ENCODE data around the gene LRRC9.
A peak's percentile ranks its signal among the peaks of the same experiment; 100 is the strongest.
"Not testable (repeated sequence)": the region's sequence is repeated elsewhere in the genome, so short reads cannot be mapped to it uniquely, and the experiment has no call there.

Gene LRRC9

GRCh38 chr14:60064491-60065072 lies 144.6 kb downstream of the LRRC9 start:
- DNase-seq (ENCODE audit: low spot score), result peak; percentile 60

- DNase-seq (ENCODE audit: low spot score), result no peak
Measured at GRCh38 chr14:60067882-60068281, 147.9 kb downstream of the LRRC9 start.

- no peak for DNase-seq (ENCODE audit: low spot score)
Measured at GRCh38 chr14:60079723-60080122, 159.8 kb downstream of the LRRC9 start.

DNA sequence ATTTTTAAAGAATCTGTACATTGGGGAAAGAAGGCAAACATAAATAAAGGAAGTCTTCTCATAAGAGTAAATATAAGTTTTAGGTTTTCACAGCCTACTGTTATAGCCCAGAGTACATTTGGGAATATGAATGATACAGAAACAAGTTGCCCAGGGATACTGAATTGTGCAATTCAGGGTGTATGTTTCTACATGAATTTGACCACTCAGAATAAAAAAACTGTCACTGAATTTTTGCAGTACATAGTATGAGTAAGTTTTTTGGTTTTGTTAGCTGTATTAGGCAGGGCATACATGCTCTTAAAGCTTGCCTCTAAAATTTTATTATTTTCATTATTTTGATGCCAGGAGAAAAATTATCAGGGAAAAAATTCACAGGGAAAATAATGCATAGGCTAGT lies 165.1 kb downstream of the LRRC9 start:
- peak; percentile 27 for DNase-seq (ENCODE audit: low spot score)

DNA sequence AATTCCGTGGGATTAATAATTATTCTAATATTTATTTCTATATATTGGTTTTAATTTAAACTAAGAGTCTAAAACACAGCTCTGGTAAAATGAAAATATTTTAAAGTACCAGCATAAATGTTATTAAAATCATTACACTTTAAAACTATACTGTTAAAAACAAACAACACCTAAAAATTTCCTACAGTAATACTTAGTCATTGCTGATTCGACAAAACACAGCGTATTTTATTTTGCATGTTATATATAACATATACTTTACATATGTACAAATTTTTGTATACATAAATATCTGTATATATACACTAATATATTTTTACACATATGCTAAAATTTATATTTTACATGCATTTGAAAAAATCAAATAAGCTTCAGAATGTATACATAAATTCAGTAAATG lies 165.7 kb downstream of the LRRC9 start:
- DNase-seq (ENCODE audit: low spot score), result no peak

GRCh38 chr14:60087668-60088067 lies 167.7 kb downstream of the LRRC9 start:
- DNase-seq (ENCODE audit: low spot score), result no peak

- DNase-seq (ENCODE audit: low spot score), result no peak
Measured at GRCh38 chr14:60089221-60089620, 169.3 kb downstream of the LRRC9 start.

DNA sequence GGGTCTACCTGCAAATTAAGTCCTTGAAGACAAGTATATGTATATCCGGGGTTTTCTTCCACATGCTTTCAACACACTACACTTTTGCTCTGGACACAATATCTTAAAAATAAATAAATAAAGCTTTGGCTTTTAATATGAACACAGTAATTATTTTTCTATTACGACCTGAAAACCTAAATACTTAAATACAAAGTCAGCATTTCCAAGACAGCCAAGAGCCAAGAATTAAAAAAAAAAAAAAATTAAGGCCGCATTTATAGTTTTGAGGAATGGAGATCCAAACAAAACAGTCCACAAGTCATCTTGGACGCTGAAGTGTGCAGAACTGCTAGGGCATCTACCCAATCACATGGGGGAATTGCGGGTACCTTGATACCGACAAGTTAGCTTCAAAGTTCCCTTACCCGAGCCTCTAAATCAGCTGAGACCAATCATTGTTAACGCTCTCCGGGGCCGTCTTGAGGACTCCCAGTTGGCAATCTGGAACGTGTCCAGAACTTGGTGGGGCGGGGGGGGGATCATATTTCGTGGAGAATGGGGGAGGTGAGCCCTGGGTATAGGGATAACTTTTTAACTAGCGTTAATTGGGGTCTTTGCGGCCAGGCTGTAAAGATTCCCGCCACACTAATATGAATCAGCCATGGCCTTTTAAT lies 171.0 kb downstream of the LRRC9 start:
- DNase-seq (ENCODE audit: low spot score), result peak; percentile 70

DNA sequence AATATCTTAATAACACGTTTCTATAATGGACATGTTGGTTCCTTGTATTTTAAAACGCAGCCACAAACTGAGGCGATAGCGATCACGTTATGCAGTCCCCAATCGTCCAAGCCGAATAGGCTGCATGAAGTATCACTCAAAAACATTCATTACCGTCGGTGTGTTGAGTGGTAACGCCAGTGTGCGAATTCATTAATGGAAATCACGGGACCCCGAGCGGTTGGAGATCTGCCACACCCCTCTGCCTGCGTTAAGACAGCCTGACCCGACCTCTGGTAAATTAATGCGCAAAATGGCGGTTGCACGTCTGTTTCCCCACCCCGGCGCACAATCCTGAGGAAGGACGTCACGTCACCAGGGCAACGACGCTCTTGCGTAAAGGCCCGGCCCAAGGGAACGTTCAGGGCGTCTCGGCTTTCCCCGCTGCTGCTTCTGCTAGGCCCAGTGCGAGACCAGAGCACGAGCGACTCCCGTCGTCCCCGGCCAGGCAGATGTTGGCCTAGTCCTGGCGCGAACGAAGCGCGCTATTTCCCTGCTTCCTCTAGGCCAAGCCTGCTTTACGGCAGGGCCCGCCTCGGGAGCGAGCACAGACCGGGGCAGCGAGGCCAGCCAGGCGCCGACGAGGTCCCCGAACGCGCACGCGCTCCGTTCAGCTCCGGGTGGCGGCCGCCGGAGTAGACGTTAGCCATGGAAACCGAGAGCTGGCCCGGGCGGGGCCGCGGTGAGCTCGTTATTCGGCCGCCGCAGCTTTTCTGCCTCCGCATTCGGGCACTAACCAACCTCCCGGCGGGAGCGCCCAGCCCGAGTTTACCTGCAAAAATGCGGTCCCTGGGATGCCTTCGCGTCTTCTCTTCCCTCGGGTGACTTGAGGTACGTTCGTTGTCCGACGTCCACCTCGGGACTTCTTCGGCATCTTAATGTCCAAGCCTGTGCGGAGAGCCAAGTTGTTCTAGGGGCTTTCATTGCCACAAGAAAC lies 171.9 kb downstream of the LRRC9 start, which contains the start of gene PCNX4:
Gene PCNX4, plus strand, starts transcription at position 374 of the 976 bp plus-strand sequence. CDS start 15,716 bp downstream, outside the sequence.
- peak; percentile 95 for DNase-seq (ENCODE audit: low spot score)

- DNase-seq (ENCODE audit: low spot score), result peak; percentile 36
Measured at GRCh38 chr14:60092526-60092920, 172.6 kb downstream of the LRRC9 start.

GRCh38 chr14:60093080-60093479 lies 173.1 kb downstream of the LRRC9 start:
- no peak for DNase-seq (ENCODE audit: low spot score)

GRCh38 chr14:60093606-60094005 lies 173.7 kb downstream of the LRRC9 start:
- no peak for DNase-seq (ENCODE audit: low spot score)

DNA sequence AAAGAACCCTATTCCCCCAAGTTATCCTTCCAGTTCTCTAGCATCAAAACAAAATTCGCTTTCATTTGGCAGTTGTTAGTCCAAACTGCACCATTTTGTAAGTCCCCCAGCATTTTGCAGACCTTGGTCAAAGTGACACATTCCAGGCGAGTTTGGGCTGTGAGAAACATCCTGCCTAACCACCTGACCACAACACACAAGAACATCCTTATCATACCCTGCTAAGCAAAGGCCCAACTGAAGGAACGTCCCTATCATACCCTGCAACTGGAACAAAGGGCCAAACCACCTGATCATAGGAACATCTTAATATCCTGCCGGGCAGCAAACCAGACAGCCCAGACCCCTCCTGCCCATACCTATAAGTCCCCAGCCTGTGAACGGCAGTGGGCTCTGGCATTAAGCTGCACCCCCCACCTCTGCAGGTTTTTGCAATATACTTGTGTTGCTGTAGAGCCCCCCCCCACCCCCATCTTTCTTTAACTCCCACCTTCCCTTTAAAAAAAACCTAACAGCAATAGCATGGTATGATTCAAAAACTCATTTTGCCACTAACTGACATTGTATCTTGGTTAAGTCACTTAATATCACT lies 174.5 kb downstream of the LRRC9 start:
- DNase-seq (ENCODE audit: low spot score), result peak; percentile 40

- no peak for DNase-seq (ENCODE audit: low spot score)
Measured at GRCh38 chr14:60095231-60095630, 175.3 kb downstream of the LRRC9 start.

GRCh38 chr14:60095781-60096450 lies 176.0 kb downstream of the LRRC9 start:
- DNase-seq (ENCODE audit: low spot score), result no peak

DNA sequence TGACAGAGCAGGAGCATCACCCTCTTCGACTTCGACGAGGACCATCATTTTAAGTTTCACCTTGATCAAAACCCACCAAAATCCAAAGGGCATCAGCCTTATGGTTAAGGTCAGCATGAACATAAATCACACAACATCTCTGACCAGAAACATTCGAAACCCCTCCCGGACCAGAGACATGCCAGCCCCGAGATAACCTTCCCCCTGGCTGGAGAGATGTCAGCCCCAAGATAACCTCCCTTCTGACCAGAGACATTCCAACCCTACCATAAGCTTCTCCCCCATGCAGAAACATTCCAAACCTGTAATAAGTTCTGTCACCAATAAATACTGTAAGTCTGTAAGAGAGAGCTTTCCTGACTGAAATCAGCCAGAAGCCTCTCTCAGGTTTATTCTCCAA lies 178.0 kb downstream of the LRRC9 start:
- no peak for DNase-seq (ENCODE audit: low spot score)

DNA sequence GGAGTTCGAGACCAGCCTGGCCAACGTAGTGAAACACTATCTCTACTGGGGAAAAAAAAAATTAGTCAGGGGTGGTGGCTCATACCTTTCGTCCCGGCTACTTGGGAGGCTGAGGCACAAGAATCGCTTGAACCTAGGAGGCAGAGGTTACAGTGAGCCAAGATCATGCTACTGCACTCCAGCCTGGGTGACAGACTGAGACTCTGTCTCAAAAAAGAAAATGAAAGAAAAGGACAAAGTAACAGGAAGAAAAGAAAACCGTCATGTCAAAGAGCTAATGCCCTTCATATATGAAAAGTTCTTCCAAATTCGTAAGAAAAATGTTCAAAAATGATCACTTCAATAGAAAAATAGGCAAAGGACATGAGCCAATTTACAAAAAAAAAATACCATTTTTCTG lies 179.9 kb downstream of the LRRC9 start:
- DNase-seq (ENCODE audit: low spot score), result not testable (repeated sequence)

DNA sequence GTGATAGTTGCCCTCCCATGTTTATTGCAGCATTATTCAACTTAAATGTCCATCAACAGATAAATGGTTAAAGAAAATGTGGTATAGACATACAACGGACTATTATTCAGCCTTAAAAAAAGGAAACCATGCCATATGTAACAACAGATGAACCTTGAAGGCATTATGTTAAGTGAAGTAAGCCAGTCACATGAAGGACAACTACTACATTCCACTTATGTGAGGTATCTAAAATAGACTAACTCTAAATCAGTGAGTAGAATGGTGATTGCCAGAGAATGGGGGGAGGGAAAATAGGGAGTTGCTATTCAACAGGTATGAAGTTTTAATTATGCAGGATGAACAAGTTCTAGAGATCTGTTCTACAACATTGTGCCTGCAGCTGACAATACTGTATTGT lies 181.8 kb downstream of the LRRC9 start:
- no peak for DNase-seq (ENCODE audit: low spot score)

- DNase-seq (ENCODE audit: low spot score), result peak; percentile 49
Measured at GRCh38 chr14:60102389-60102788, 182.4 kb downstream of the LRRC9 start.

GRCh38 chr14:60106339-60106738 lies 186.4 kb downstream of the LRRC9 start:
- peak; percentile 51 for DNase-seq (ENCODE audit: low spot score)

DNA sequence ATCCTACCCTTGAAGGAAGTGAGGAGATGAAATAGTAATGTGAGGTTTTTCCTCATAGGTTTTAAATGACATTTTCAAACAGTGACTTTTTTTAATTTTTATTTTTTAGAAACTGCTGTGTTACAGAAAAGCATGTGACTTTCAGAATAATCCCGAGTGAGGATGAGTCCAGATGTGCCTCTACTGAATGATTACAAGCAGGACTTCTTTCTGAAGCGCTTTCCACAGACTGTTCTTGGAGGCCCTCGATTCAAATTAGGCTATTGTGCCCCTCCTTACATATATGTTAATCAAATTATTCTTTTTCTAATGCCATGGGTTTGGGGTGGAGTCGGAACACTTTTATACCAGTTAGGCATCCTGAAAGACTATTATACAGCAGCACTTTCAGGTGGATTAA lies 187.5 kb downstream of the LRRC9 start:
- no peak for DNase-seq (ENCODE audit: low spot score)

- DNase-seq (ENCODE audit: low spot score), result no peak
Measured at GRCh38 chr14:60111732-60112131, 191.8 kb downstream of the LRRC9 start.

Measured in GM03348 (cell line).